Fibroblast of skin of left biceps (primary cell): Measurements from ENCODE around the gene TBX5.
"Not testable (repeated sequence)": the region's sequence is repeated elsewhere in the genome, so short reads cannot be mapped to it uniquely, and the experiment has no call there.

Experiments
- DNase-seq, 2 experiments: peaks; one replicate each; pipeline ENCODE4 v3.0.0-alpha.2; 2013; ENCODE audit warnings: low read depth in 2 of 2

TBX5 gene

GRCh38 chr12:114371733-114372132 lies 34.2 kb downstream of the TBX5 start:
- no peak for DNase-seq

DNA sequence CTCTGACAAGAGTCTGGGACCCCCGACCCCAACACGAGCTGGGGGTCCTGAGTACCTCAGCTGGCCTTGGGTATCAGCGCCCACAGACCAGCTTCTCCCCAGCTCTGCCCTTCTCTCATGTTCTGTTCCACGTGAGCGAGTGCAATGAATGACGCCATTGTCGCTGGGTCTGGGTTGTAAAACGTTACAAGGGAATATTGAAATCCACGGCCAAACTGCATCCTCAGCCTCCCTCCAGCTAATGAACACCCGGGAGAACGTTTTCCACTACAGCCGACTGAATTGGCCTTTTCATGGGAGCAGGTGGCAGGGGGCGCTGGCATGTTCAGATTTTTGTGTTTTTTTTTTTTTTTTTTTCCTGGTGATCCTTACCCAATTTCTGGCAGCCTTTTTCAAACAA lies 34.7 kb downstream of the TBX5 start:
- no peak for DNase-seq

DNA sequence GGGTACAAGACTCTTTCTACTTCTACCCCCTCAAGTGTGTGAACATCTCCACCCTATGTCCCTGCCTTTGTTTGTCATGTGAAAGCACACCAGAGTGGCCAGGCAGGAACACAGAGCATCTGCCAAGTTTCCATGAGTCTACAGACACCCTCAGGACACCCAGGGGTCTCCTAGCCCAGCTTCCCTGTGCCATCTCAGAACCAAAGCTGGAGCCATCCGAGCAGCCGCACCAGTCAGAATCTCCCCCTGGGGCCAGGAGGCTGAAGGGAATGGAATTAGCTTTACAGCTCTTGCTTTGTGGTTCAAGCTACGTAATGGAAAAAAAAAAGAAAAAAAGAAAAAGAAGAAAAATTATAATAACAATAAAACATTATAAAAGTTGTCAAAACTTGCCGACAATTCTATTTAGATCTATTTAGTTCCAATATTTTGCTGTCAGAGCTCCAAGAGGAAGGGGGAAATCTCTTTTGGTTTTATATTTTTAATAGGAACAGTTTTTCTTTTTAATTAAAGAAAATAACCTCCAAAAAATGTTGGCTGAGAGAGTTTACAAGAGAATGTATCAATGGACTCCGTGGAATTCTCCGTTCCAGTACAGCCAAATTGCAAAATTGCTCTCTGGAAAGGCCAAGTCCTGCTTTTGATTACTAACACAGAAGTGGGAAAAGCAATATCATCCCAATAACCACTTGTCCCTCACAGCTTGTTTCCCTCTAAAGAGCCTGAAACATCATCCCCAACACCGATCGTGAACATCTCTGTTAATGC lies 37.1 kb downstream of the TBX5 start:
- no peak for DNase-seq

GRCh38 chr12:114361992-114362391 lies 44.0 kb downstream of the TBX5 start:
- no peak for DNase-seq

GRCh38 chr12:114361545-114361944 lies 44.4 kb downstream of the TBX5 start:
- DNase-seq: no peak

DNA sequence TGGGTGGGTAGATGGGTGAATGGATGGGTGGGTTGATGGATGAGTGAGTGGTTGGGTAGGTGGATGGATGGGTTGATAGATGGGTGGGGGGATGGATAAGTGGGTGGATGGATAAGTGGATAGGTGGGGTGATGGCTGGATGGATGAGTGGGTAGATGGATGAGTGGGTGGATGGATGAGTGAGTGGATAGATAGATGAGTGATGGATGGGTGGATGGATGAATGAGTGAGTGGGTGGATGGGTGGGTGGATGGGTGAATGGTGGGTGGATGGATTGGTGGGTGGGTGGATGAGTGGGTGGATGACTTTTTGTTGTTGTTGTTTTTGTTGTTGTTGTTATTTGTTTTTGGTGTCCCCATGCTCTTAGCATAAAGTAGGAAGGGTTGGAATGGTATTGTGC lies 45.5 kb downstream of the TBX5 start:
- no peak for DNase-seq

- DNase-seq: no peak
These were observed 50.4 kb downstream of the TBX5 start for GRCh38 chr12:114355389-114356088.

- DNase-seq: not testable (repeated sequence)
These were observed 56.7 kb downstream of the TBX5 start for GRCh38 chr12:114349239-114349638.

DNA sequence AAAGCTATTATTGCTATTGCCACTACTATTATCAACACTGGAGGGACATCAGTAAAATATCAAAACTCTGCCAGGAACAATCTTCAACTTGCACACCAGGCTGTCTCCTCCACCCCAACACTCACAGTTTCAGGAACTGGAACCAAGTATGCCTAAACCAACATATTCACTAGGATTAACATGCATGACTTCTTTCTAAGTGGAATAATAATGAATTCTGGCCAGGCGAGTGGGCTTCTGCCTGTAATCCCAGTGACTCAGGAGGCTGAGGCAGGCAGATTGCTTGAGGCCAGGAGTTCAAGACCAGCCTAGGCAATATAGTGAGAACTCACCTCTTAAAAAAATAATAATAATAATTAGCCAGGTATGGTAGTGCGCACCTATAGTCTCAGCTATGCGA lies 58.1 kb downstream of the TBX5 start:
- no peak for DNase-seq

DNA sequence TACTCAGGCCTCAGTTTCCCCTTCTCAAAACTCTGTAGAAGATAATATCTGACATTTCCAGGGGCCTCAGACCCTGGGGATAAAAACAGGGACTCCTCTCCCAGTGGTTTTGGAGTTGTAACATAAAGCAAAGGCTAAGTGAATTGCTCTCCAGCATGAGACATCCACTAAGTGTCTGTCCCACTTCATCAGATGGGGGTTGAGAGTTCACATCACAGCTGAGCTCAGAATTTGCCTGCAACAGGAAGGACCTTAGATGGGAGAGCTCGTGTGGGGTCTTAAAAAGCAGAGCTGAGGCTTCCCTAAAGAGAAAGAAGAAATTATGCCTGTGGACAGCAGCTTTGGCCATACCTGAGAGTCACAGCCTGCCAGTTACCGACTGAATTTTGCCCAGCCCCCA lies 61.1 kb downstream of the TBX5 start:
- DNase-seq: no peak

DNA sequence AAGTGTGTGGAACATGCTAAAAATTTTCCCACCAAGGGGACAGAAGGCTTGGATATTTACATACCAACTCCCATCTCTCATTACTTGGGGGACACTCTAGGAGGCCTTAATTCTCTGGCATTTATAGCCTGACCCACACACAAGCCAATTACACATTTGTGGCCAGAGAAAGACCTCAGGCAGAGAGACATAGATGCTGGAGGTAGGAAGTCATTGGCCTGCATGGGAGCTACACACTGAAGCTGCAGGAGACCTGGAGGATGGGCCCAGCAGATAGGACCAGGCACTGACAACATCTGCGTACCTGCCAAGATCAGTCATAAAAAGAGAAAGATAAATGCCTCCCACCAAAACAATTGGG lies 61.7 kb downstream of the TBX5 start:
- no peak for DNase-seq

- no peak for DNase-seq
These were observed 62.2 kb downstream of the TBX5 start for GRCh38 chr12:114343585-114344302.

GRCh38 chr12:114342656-114343055 lies 63.3 kb downstream of the TBX5 start:
- DNase-seq: peak; percentile 49 to 55

DNA sequence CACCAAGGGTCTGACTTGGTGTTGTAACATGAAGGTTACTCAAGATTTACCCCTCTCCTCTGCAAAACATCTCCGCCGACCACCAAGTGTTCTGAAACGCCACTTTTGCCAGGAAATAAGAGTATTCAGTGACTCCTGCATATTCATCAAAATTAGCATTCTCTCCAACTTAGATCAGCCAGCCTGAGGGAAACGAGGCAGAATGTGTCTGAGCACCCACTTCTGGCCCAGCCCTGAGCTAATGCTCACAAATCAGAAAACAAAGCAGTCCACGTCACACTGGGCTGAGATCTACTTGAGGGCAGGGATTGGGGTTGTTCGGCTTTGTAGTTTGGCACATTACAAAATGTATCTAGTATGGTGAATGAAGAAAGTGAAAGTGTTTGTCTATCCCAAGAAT lies 64.3 kb downstream of the TBX5 start:
- DNase-seq: no peak

DNA sequence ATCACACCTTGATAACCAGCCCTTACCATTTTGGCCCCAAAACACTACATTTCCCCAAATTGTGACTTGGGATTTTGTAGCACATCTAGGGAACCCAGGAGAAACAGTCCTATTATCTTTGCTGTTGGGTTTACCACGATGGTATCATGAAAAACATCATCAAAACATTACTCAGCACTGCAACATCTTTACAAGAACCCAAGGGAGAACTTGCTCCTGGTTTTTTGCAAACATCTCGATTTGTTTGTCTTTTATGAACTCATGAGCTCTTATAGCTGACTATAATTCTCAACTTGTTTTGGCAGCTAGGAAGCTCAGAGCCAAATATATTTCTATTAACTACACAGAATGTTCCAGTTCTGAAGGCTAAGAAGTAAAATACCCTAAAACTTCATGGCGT lies 65.7 kb downstream of the TBX5 start:
- no peak for DNase-seq

DNA sequence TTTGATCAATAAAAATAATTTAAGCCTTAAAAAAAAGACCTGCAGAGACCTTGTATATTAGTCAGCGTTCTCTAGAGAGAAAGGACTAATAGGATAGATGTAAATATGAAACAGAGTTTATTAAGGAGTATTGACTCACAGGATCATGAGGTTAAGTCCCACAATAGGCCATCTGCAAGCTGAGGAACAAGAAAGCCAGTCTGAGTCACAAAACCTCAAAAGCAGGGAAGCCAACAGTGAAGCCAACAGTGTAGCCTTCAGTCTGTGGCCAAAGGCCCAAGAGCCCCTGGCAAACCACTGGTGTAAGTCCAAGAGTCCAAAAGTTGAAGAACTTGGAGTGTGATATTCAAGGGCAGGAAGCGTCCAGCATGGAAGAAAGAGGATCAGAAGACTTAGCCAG lies 66.3 kb downstream of the TBX5 start:
- peak; percentile 13 to 14 for DNase-seq

DNA sequence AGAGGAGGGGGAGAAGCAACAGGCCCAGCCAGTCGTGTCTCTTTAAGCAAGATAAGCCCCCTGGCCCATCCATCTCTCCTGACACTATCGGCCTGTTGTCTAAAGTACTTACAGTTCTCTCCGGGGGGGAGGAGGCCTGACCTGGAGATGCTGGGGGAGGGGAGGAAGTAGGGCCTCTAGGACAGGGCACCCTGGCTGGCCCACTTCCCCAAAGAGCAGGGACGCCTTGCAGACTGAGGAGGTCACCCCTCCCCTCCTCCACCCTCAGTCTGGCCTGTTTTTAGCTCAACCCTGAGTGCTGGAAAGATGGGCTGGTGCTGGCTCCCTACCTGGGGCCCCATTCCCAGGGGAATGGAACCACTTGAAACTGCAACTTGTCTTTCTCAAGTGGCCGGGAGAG lies 70.3 kb downstream of the TBX5 start:
- DNase-seq: no peak

- DNase-seq: no peak
These were observed 71.5 kb downstream of the TBX5 start for GRCh38 chr12:114334395-114334794.

- DNase-seq: no peak
These were observed 77.7 kb downstream of the TBX5 start for GRCh38 chr12:114328292-114328691.

DNA sequence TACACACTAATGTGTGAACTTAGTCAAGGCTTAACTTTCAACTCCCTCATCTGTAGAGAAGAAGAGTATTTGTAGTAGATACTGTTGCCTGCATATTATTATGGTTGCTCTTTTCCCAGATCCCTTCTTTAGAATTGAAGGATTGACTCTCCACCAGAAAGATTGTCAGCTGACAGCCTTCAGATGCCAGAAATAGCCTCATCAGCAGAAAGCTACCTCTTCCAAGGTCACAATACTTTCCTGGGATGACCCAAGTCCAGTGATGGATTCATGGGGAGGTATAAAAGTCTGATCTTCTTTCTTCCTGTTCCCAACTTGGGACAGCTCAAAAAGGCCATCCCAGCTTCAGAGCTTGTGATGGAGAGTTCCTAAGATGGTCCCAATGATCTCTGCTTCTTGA lies 78.2 kb downstream of the TBX5 start:
- DNase-seq: no peak

GRCh38 chr12:114321524-114321923 lies 84.4 kb downstream of the TBX5 start:
- no peak for DNase-seq

- DNase-seq: no peak
These were observed 85.0 kb downstream of the TBX5 start for GRCh38 chr12:114320968-114321367.

GRCh38 chr12:114320101-114320500 lies 85.8 kb downstream of the TBX5 start:
- no peak for DNase-seq
